DOHH2 (cell line): ENCODE results near the gene ECSIT.
A peak's percentile ranks its signal among the peaks of the same experiment; 100 is the strongest.

Source experiments
- H3F3A ChIP-seq: fragments of 200-600 bp; sonication (generic), shearing (Covaris generic); 2 replicates; pipeline ENCODE4 v1.6.0; 2016; ENCODE audit warnings: antibody characterized with exemption, mild to moderate bottlenecking; ENCODE audit not compliant: control insufficient read depth, insufficient read depth
- H3K27ac ChIP-seq: fragments of 200-600 bp; sonication (generic); 2 replicates; pipeline ENCODE4 v1.5.1; 2014; ENCODE audit warnings: low read depth, mild to moderate bottlenecking, low read length, moderate library complexity
- H3K27me3 ChIP-seq: fragments of 200-600 bp; sonication (generic); 2 replicates; pipeline ENCODE4 v1.6.1; 2014; ENCODE audit warnings: mild to moderate bottlenecking, low read length, mixed read lengths; ENCODE audit not compliant: control insufficient read depth
- H3K36me3 ChIP-seq: fragments of 200-600 bp; sonication (generic); 2 replicates; pipeline ENCODE4 v1.6.1; 2014; ENCODE audit warnings: mild to moderate bottlenecking, low read length, moderate library complexity, mixed read lengths; ENCODE audit not compliant: control insufficient read depth
- H3K4me1 ChIP-seq: fragments of 200-600 bp; sonication (generic); 2 replicates; pipeline ENCODE4 v1.6.1; 2014; ENCODE audit warnings: mild to moderate bottlenecking, low read length, mixed read lengths; ENCODE audit not compliant: control insufficient read depth
- H3K4me2 ChIP-seq: fragments of 200-600 bp; sonication (generic); 2 replicates; pipeline ENCODE4 v1.6.0; 2014; ENCODE audit warnings: mild to moderate bottlenecking, low read length, moderate library complexity
- H3K4me3 ChIP-seq: fragments of 200-600 bp; sonication (generic); 2 replicates; pipeline ENCODE4 v1.5.1; 2014; ENCODE audit warnings: mild to moderate bottlenecking, low read length, mixed read lengths
- H3K79me2 ChIP-seq: fragments of 200-600 bp; sonication (generic); 2 replicates; pipeline ENCODE4 v1.6.1; 2014; ENCODE audit warnings: mild to moderate bottlenecking, low read length, mixed read lengths; ENCODE audit not compliant: control insufficient read depth
- H3K9me2 ChIP-seq: fragments of 200-600 bp; sonication (generic); replicated peaks from 2 replicates; pipeline ENCODE4 v1.6.1; 2014; ENCODE audit warnings: mild to moderate bottlenecking, low read length, mixed read lengths; ENCODE audit not compliant: control insufficient read depth
- H3K9me3 ChIP-seq: fragments of 200-600 bp; sonication (generic); 2 replicates; pipeline ENCODE4 v1.6.1; 2014; ENCODE audit warnings: antibody characterized with exemption, low read length, mixed read lengths; ENCODE audit not compliant: control insufficient read depth, insufficient read depth
- H4K20me1 ChIP-seq: fragments of 200-600 bp; sonication (generic); 2 replicates; pipeline ENCODE4 v1.6.0; 2014; ENCODE audit warnings: low read depth, mild to moderate bottlenecking, antibody characterized with exemption, low read length, moderate library complexity; ENCODE audit not compliant: control insufficient read depth, insufficient read depth
- CTCF ChIP-seq: fragments of 200-600 bp; sonication (generic); IDR thresholded peaks from one replicate; pipeline ENCODE4 v1.5.1; 2014; ENCODE audit warnings: antibody characterized with exemption, mild to moderate bottlenecking, low read depth, low read length; ENCODE audit not compliant: poor library complexity, severe bottlenecking
- EZH2phosphoT487 ChIP-seq: fragments of 200-600 bp; sonication (generic); IDR thresholded peaks from 2 replicates; pipeline ENCODE4 v1.6.1; 2017; ENCODE audit warnings: borderline replicate concordance, mild to moderate bottlenecking, antibody characterized with exemption, low read length, moderate library complexity, mixed read lengths

The ECSIT gene

GRCh38 chr19:11505032-11505503 is 23.9 kb downstream of the ECSIT start:
- Histone ChIP-seq H3K4me1 (peaks cover 25% of the 10 kb centered on the region), H3K27ac (peak overlapping the region; percentile 76), H3K27me3 (no peaks in the 10 kb centered on the region), H3K9me2 (no peaks in the 10 kb centered on the region), H3K9me3 (no peaks in the 10 kb centered on the region), H3K79me2 (peaks cover 34% of the 10 kb centered on the region), H3K4me2 (peak overlapping the region; percentile 92), H3K36me3 (peaks cover 12% of the 10 kb centered on the region), H4K20me1 (no peaks in the 10 kb centered on the region), H3F3A (peaks cover 5% of the 10 kb centered on the region; the same call in 1 of the 2 replicates), H3K4me3 (peak overlapping the region; percentile 90)
- TF ChIP-seq EZH2phosphoT487 (no peak), CTCF (no peak)

DNA sequence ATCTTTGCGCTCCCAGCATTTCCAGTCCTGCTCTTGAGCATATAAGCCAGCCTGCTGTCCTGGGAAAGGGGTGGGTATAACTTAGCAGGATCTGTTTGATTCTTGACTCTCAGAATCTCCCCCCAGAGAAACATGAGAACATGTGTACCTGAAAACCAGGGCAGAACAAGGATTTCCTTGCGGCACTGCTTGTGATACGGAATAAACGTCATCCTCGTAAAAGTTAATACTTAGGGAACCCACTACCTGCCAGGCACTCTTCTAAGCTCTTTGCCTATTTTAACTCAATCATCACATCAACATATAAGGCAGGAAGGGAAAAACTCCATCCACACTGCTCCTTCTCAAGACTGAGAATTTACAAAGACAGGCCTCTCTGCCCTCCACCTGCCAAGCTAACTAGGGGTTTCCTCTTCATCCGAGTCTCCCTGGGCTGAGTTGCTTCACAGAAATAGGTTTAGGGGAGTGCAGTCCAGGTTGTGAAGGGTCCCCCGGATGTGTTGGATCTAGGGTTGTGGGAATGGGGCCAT is 24.4 kb downstream of the ECSIT start:
- no peaks in the 10 kb centered on the region for H3K27me3 ChIP-seq
- H3K4me1 ChIP-seq, result peaks cover 25% of the 10 kb centered on the region
- peaks cover 12% of the 10 kb centered on the region for H3K36me3 ChIP-seq
- H3F3A ChIP-seq, result peaks cover 5% of the 10 kb centered on the region; the same call in 1 of the 2 replicates
- TF ChIP-seq CTCF (no peak), EZH2phosphoT487 (no peak)
- peak overlapping the region; percentile 92 for H3K4me2 ChIP-seq
- peaks cover 34% of the 10 kb centered on the region for H3K79me2 ChIP-seq
- H3K4me3 ChIP-seq, result peak overlapping the region; percentile 90
- no peaks in the 10 kb centered on the region for H3K9me3 ChIP-seq
- H3K27ac ChIP-seq, result no peak overlapping the region
- no peaks in the 10 kb centered on the region for H3K9me2 ChIP-seq
- no peaks in the 10 kb centered on the region for H4K20me1 ChIP-seq

DNA sequence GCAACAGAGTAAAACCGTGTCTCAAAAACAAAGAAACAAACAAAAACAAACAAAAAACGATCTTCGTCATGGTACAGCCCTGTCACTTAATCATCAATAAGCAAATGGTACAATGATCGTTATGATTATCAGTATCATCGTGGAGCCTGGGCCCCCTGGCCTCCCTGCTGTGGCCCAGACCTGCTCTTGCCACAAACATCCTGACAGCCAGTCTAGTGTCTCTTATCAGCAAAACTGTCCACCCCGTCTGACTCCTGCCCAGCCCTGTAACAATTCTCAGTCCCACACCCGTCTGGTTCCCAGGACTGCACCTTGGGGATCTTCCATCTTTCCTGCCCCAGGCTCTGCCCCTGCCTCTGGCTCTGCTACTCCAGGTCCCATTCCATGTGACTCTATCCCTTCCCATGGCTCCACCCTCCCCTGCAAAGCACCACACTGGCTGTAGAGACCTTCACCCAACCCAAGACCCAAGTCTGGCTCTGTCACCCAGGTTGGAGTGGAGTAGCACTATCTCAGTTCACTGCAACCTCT is 29.0 kb downstream of the ECSIT start:
- TF ChIP-seq EZH2phosphoT487 (no peak), CTCF (no peak)
- no peak overlapping the region for H3K4me3 ChIP-seq
- H3K27ac ChIP-seq, result no peak overlapping the region

More for the DNA sequence above, 29.0 kb downstream of the ECSIT start:
- Histone ChIP-seq H3F3A (peaks cover 5% of the 10 kb centered on the region; the same call in 1 of the 2 replicates), H3K79me2 (peaks cover 16% of the 10 kb centered on the region), H4K20me1 (no peaks in the 10 kb centered on the region), H3K4me1 (peaks cover 7% of the 10 kb centered on the region), H3K36me3 (peaks cover 14% of the 10 kb centered on the region), H3K4me2 (no peak overlapping the region), H3K9me3 (no peaks in the 10 kb centered on the region), H3K27me3 (no peaks in the 10 kb centered on the region), H3K9me2 (no peaks in the 10 kb centered on the region)
